ENCODE results near the gene NEK11. TPM values are rescaled to one million over a fixed set of nuclear protein-coding genes. Genes with fewer than 3 reads are reported as not detected.

The NEK11 gene
- polyA plus RNA-seq, 4 donors, result 13.1 to 23.5 (median 22.3) TPM

- no peak for DNase-seq (ENCODE audit: low read depth in 4 of 4, low spot score in 3 of 4)
Observed at GRCh38 chr3:131222599-131222998, 195.9 kb downstream of the NEK11 start.

- DNase-seq (ENCODE audit: low read depth in 4 of 4, low spot score in 3 of 4), result no peak
Observed at GRCh38 chr3:131223373-131224289, 197.0 kb downstream of the NEK11 start.

GRCh38 chr3:131224886-131225550 is 198.3 kb downstream of the NEK11 start:
- DNase-seq (ENCODE audit: low read depth in 4 of 4, low spot score in 3 of 4), result no peak

- DNase-seq (ENCODE audit: low read depth in 4 of 4, low spot score in 3 of 4), result no peak
Observed at GRCh38 chr3:131228522-131228921, 201.8 kb downstream of the NEK11 start.

GRCh38 chr3:131231710-131232389 is 205.2 kb downstream of the NEK11 start:
- DNase-seq (ENCODE audit: low read depth in 4 of 4, low spot score in 3 of 4), result no peak

GRCh38 chr3:131232711-131233267 is 206.1 kb downstream of the NEK11 start:
- DNase-seq (ENCODE audit: low read depth in 4 of 4, low spot score in 3 of 4), result no peak

- DNase-seq (ENCODE audit: low read depth in 4 of 4, low spot score in 3 of 4), result no peak
Observed at GRCh38 chr3:131233900-131234668, 207.4 kb downstream of the NEK11 start.

- no peak for DNase-seq (ENCODE audit: low read depth in 4 of 4, low spot score in 3 of 4)
Observed at GRCh38 chr3:131236421-131236820, 209.7 kb downstream of the NEK11 start.

- DNase-seq (ENCODE audit: low read depth in 4 of 4, low spot score in 3 of 4), result no peak
Observed at GRCh38 chr3:131238496-131238895, 211.8 kb downstream of the NEK11 start.

- DNase-seq (ENCODE audit: low read depth in 4 of 4, low spot score in 3 of 4), result no peak
Observed at GRCh38 chr3:131239267-131239666, 212.6 kb downstream of the NEK11 start.

- no peak for DNase-seq (ENCODE audit: low read depth in 4 of 4, low spot score in 3 of 4)
Observed at GRCh38 chr3:131242201-131242600, 215.5 kb downstream of the NEK11 start.

GRCh38 chr3:131250466-131250865 is 223.8 kb downstream of the NEK11 start:
- no peak for DNase-seq (ENCODE audit: low read depth in 4 of 4, low spot score in 3 of 4)

- no peak for DNase-seq (ENCODE audit: low read depth in 4 of 4, low spot score in 3 of 4)
Observed at GRCh38 chr3:131260525-131260924, 233.8 kb downstream of the NEK11 start.

GRCh38 chr3:131261104-131261503 is 234.4 kb downstream of the NEK11 start:
- DNase-seq (ENCODE audit: low read depth in 4 of 4, low spot score in 3 of 4), result no peak

GRCh38 chr3:131275556-131275955 is 248.9 kb downstream of the NEK11 start:
- no peak for DNase-seq (ENCODE audit: low read depth in 4 of 4, low spot score in 3 of 4)

GRCh38 chr3:131277836-131278497 is 251.3 kb downstream of the NEK11 start:
- no peak for DNase-seq (ENCODE audit: low read depth in 4 of 4, low spot score in 3 of 4)

- no peak for DNase-seq (ENCODE audit: low read depth in 4 of 4, low spot score in 3 of 4)
Observed at GRCh38 chr3:131279577-131279976, 252.9 kb downstream of the NEK11 start.

- DNase-seq (ENCODE audit: low read depth in 4 of 4, low spot score in 3 of 4), result no peak
Observed at GRCh38 chr3:131282379-131282778, 255.7 kb downstream of the NEK11 start.

GRCh38 chr3:131282967-131283366 is 256.3 kb downstream of the NEK11 start:
- DNase-seq (ENCODE audit: low read depth in 4 of 4, low spot score in 3 of 4), result no peak

GRCh38 chr3:131283862-131284261 is 257.2 kb downstream of the NEK11 start:
- peak; percentile 27 to 67 (median 38) for DNase-seq (ENCODE audit: low read depth in 4 of 4, low spot score in 3 of 4)

All from left renal pelvis (tissue), 4 donors.